HG03196 (cell line): Measurements from ENCODE around the gene ATP6AP1.
A peak's percentile ranks its signal among the peaks of the same experiment; 100 is the strongest.
"Not testable (repeated sequence)": the region's sequence is repeated elsewhere in the genome, so short reads cannot be mapped to it uniquely, and the experiment has no call there.

Source experiments
- ATAC-seq: cut with Tn5 transposase; IDR thresholded peaks from one replicate; pipeline ENCODE4 v1.9.1; 2021; ENCODE audit not compliant: unreplicated experiment

ATP6AP1 gene, protein sequence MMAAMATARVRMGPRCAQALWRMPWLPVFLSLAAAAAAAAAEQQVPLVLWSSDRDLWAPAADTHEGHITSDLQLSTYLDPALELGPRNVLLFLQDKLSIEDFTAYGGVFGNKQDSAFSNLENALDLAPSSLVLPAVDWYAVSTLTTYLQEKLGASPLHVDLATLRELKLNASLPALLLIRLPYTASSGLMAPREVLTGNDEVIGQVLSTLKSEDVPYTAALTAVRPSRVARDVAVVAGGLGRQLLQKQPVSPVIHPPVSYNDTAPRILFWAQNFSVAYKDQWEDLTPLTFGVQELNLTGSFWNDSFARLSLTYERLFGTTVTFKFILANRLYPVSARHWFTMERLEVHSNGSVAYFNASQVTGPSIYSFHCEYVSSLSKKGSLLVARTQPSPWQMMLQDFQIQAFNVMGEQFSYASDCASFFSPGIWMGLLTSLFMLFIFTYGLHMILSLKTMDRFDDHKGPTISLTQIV

DNA sequence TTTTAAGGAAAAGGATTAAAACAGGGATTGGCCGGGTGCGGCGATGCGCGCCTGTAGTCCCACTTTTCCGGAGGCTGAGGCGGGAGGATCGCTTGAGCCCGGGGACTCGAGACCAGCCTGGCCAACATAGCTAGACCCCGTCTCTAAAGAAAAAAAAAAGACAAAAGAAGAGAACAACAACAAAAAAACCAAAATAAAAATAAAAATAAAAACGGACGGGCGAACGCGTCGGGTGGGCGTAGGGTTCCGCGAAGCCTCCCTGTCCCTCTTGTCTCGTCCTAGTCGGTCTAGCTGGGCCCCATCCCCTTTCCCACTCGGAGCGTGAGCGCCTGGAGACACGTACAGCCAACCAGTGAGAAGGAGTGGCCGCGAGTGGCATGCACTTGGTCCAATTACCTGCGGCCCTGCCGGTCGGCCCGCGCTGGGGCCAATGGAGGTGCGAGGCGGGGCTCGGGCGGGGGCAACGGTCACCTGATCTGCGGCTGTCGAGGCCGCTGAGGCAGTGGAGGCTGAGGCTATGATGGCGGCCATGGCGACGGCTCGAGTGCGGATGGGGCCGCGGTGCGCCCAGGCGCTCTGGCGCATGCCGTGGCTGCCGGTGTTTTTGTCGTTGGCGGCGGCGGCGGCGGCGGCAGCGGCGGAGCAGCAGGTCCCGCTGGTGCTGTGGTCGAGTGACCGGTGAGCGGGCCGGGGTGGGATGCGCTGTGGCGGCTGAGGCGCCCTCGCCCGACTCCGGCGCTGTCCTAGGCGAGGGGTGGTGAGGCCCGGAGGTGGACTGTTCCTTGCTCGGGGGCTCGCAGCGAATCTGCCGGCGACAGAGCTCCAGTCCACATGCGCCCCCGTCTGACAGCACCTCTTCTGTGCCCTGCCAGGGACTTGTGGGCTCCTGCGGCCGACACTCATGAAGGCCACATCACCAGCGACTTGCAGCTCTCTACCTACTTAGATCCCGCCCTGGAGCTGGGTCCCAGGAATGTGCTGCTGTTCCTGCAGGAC lies at the start of gene ATP6AP1:
TSS of gene ATP6AP1 (plus strand) at position 502 of the 996 bp plus-strand sequence. CDS start at position 518, 16 bp downstream.
- peak; percentile 98 for ATAC-seq

GRCh38 chrX:154378799-154379568 lies 49.5 kb upstream of the ATP6AP1 start, which contains the start of gene EMD:
TSS of gene EMD (plus strand) at chrX:154379295. CDS start at chrX:154379485, 190 bp downstream.
- peak; percentile 75 for ATAC-seq

GRCh38 chrX:154379569-154379951 lies 48.9 kb upstream of the ATP6AP1 start:
- ATAC-seq = peak; percentile 0

DNA sequence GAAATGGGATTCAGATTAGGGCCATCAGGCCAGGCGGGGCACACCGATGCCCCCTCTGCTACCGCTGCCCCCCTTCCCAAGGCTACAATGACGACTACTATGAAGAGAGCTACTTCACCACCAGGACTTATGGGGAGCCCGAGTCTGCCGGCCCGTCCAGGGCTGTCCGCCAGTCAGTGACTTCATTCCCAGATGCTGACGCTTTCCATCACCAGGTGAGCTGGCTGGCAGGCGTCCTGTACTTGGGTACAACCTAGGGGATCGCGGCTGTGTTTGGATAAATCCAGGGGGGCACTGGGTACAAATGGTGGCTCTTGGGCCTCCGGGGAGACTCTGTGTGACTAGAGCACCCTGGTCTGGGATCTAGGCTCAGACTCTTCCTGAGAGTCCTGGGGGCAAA lies 48.3 kb upstream of the ATP6AP1 start:
- ATAC-seq = no peak

GRCh38 chrX:154380787-154381186 lies 47.7 kb upstream of the ATP6AP1 start:
- ATAC-seq = no peak

DNA sequence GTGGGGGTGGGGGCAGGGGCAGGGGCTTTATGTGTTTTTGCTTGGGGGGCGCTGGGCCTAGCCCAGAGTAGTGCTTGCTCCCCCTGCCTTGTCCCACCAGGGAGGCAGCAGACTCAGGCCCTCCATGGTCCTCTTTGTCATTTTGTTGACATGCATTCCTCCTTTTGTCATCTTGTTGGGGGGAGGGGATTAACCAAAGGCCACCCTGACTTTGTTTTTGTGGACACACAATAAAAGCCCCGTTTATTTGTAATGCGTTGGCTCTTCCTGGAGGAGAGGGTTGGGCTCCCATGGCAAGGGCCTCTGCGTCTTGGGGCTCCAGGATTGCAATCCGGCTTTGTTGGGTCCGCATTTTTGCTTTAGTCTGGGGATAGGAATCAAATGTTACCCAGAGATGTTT lies 47.2 kb upstream of the ATP6AP1 start:
- ATAC-seq = no peak

DNA sequence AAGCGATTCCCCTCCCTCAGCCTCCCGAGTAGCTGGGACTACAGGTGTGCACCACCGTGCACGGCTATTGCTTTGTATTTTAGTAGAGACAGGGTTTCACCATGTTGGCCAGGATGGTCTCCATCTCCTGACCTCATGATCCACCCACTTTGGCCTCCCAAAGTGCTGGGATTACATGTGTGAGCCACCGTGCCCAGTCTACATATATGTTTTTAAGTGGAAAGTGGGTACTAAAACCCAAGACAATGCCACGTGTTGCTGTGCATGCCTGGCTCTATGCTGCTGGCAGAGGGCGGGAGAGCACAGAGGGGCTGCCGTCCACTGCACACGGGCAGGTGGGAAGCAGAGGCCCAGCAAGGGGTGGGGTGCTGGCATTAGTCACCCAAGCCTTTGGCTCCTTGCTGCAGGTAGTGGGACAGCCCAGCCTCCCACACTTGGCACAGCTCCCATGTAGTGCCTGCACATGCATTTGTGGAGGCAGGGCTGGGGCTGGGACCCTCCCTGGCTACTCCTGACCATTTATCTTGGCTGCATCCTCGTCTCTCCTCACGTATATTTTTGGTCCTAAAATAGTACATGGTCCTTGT lies 45.9 kb upstream of the ATP6AP1 start:
- ATAC-seq = no peak

GRCh38 chrX:154383359-154384283 lies 44.9 kb upstream of the ATP6AP1 start:
- ATAC-seq = no peak

- no peak for ATAC-seq
These were observed 44.1 kb upstream of the ATP6AP1 start for GRCh38 chrX:154384284-154384892.

GRCh38 chrX:154388094-154388493 lies 40.4 kb upstream of the ATP6AP1 start:
- not testable (repeated sequence) for ATAC-seq

DNA sequence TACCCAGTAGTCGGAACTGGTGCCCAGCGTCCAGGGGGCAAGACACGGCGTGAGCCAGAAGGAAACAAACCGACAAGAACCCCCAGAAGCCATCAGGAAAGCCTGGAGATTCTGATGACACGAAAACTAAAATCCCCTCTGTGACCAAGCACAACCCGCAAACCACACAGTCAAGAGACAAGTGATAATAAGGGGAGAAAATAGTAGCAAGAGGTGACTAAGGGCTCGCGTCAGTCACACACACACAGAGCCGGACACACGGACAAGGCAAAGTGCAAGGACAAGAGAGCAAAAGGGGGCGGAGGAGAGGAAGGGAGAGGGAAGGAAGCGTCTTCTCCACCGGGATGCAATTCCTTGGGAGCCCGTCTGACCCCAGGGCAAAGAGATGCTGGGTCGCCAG lies 39.8 kb upstream of the ATP6AP1 start:
- not testable (repeated sequence) for ATAC-seq

- peak; percentile 73 for ATAC-seq
These were observed 38.4 kb upstream of the ATP6AP1 start for GRCh38 chrX:154389812-154390747.

- ATAC-seq = not testable (repeated sequence)
These were observed 32.1 kb upstream of the ATP6AP1 start for GRCh38 chrX:154396363-154396762.

- ATAC-seq = peak; percentile 43
These were observed 31.2 kb upstream of the ATP6AP1 start for GRCh38 chrX:154396973-154397887.

GRCh38 chrX:154397888-154398667 lies 30.4 kb upstream of the ATP6AP1 start, which contains the start of gene RPL10:
TSS of gene RPL10 (plus strand) at chrX:154398377. CDS start at chrX:154398520, 143 bp downstream.
- ATAC-seq = peak; percentile 72
